HUES64 (cell line): ENCODE data around the gene SUPT3H.

Source experiments
- H3K27ac ChIP-seq: 2 replicates; pipeline ENCODE4 v1.7.0; 2013; ENCODE audit warnings: low read depth, low read length, inconsistent platforms
- H3K27me3 ChIP-seq: 2 replicates; pipeline ENCODE4 v1.6.1; 2013; ENCODE audit warnings: mild to moderate bottlenecking, low read length; ENCODE audit not compliant: insufficient read depth
- H3K36me3 ChIP-seq: 2 replicates; pipeline ENCODE4 v1.6.1; 2013; ENCODE audit warnings: mild to moderate bottlenecking, low read length; ENCODE audit not compliant: insufficient read depth
- H3K4me1 ChIP-seq: 2 replicates; pipeline ENCODE4 v1.6.1; 2013; ENCODE audit warnings: mild to moderate bottlenecking, low read length, moderate library complexity; ENCODE audit not compliant: insufficient read depth
- H3K4me3 ChIP-seq: 2 replicates; pipeline ENCODE4 v1.5.1; 2013; ENCODE audit warnings: mild to moderate bottlenecking, low read length, moderate library complexity
- H3K9ac ChIP-seq: 2 replicates; pipeline ENCODE4 v1.6.1; 2013; ENCODE audit warnings: mild to moderate bottlenecking, low read depth, low read length
- H3K9me3 ChIP-seq: 2 replicates; pipeline ENCODE4 v1.6.1; 2013; ENCODE audit warnings: low read depth, low read length; ENCODE audit not compliant: insufficient read depth
- WGBS: fragments of 150-250, 120-280 bp; methylation state at CpG from one replicate; pipeline ENCODE4 v1.1.7; 2013; ENCODE audit warnings: missing lambda C conversion rate; 5-methylcytosine and 5-hydroxymethylcytosine counted together

SUPT3H gene

DNA sequence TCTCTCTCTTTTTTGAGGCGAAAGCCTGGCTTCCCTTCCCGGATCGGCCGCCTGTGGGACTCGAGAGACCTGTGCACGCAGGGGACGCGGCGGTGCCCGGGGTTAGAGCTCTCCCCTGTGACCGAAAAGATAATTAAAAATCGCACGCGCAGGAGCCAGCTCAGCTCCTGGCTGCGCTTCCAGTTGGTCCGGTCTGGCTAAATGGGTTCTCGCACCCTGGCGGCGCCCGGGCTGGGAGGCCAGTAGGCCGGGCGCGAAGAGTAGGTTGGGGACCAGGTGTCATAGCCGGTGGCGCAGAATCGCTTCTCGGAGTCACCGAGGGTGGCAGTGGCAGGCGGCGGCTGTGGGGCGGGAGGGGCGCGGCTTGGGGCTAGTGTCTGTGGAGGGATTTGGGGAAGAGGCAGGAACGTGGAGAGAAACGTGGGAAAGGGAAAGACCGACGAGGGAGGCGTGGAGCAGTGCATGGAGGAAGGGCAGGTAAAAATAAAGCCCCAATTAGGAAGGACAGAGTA is 41.9 kb upstream of the SUPT3H start:
- H3K27me3 ChIP-seq, result peaks cover 84% of the 10 kb centered on the region
- H3K9ac ChIP-seq, result no peak overlapping the region
- H3K4me3 ChIP-seq, result peak overlapping the region; percentile 87
- H3K36me3 ChIP-seq, result no peaks in the 10 kb centered on the region
- WGBS, result 3% methylated on average over 38 of the region's 38 CpGs
- H3K9me3 ChIP-seq, result no peaks in the 10 kb centered on the region
- H3K27ac ChIP-seq, result no peak overlapping the region
- H3K4me1 ChIP-seq, result peaks cover 18% of the 10 kb centered on the region

DNA sequence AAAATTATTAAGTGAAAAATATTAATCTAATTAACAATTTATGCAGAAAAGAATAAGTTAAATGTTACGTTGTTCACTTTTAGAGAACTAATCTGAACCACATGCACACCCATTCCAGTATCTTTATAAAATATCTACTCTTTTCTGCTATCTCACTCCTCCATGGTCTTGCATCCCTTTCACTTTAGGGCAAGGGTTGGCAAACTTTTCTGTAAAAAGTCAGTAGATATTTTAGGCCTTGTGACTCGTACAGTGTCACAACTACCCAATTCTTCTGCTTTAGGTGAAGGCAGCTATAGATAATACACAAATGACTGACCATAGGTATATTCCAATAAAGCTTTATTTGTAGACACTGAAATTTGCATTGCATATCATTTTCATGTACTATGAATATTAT is 39.7 kb upstream of the SUPT3H start:
- 93% methylated on average over 1 of the region's 2 CpGs for WGBS
- Histone ChIP-seq H3K27ac (no peak overlapping the region), H3K9me3 (no peaks in the 10 kb centered on the region), H3K36me3 (no peaks in the 10 kb centered on the region), H3K4me1 (peaks cover 18% of the 10 kb centered on the region), H3K27me3 (peaks cover 62% of the 10 kb centered on the region), H3K4me3 (no peak overlapping the region), H3K9ac (no peak overlapping the region)

DNA sequence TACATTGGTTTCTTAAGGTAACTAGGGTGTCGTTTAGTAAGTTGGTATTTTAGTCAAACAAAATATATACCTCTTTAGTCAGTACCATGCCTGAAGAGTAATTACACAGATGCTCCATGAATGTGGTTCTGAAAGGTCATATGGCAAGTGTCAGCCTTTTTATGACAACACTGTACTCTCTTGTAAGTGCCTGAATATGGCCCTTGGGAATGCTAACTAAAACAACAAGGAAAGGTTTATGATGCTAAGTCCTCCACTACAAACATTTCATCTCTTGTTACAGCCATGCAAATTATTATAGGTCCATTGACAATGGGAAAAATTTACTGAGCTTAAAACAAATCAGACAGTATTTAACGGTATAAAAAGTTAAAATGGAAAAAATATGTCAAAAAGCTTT is 39.0 kb upstream of the SUPT3H start:
- 92% methylated on average over 1 of the region's 2 CpGs for WGBS
- Histone ChIP-seq H3K9me3 (no peaks in the 10 kb centered on the region), H3K27me3 (peaks cover 55% of the 10 kb centered on the region), H3K27ac (no peak overlapping the region), H3K36me3 (no peaks in the 10 kb centered on the region), H3K9ac (no peak overlapping the region), H3K4me3 (no peak overlapping the region), H3K4me1 (peaks cover 18% of the 10 kb centered on the region)

GRCh38 chr6:45415788-45416518 is 38.2 kb upstream of the SUPT3H start:
- 94% methylated on average over 3 of the region's 3 CpGs for WGBS
- peaks cover 14% of the 10 kb centered on the region for H3K4me1 ChIP-seq
- no peak overlapping the region for H3K4me3 ChIP-seq
- H3K36me3 ChIP-seq, result no peaks in the 10 kb centered on the region
- H3K27me3 ChIP-seq, result peaks cover 47% of the 10 kb centered on the region
- no peak overlapping the region for H3K9ac ChIP-seq
- H3K9me3 ChIP-seq, result no peaks in the 10 kb centered on the region
- no peak overlapping the region for H3K27ac ChIP-seq

DNA sequence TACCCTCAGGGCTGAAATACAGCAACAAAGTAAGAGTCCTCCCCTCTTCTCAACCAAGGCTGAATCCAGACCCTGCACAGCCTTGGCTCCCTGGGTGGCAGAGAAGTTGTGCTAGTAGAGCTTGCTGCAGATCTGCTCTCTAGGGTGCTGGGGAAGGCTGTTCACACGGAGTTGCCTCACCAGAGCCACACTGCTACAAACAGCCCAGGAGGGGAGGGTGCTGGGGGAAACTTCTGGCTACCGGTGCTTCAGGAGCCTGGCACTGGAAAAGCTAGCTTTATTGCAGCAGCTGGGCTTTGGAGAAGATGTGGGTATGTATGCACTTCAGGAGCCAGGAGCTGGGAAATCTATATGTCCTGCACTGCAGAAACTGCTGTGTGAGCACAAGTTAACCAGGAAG is 37.6 kb upstream of the SUPT3H start:
- Histone ChIP-seq H3K4me1 (peaks cover 7% of the 10 kb centered on the region), H3K36me3 (no peaks in the 10 kb centered on the region), H3K27me3 (peaks cover 41% of the 10 kb centered on the region), H3K27ac (no peak overlapping the region), H3K9ac (no peak overlapping the region), H3K9me3 (no peaks in the 10 kb centered on the region), H3K4me3 (no peak overlapping the region)
- WGBS, result 43% methylated on average over 2 of the region's 2 CpGs

DNA sequence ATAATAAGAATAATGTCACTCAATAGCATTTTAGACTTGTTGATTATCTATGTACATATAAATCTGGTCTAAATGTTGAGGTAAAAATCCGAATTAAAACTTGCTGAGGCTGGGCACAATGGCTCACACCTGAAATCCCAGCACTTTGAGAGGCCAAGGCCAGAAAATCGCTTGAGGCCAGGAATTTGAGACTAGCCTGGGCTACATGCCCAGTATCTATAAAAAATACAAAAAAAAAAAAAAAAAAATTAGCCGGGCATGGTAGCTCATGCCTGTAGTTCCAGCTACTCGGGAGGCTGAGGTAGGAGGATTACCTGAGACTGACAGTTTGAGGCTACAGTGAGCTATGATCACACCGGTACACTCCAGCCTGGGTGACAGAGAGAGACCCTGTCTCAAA is 34.2 kb upstream of the SUPT3H start:
- Histone ChIP-seq H3K36me3 (no peaks in the 10 kb centered on the region), H3K27ac (no peak overlapping the region), H3K9ac (no peak overlapping the region), H3K4me3 (no peak overlapping the region), H3K9me3 (no peaks in the 10 kb centered on the region), H3K27me3 (peaks cover 8% of the 10 kb centered on the region), H3K4me1 (no peaks in the 10 kb centered on the region)
- 93% methylated on average over 5 of the region's 5 CpGs for WGBS

DNA sequence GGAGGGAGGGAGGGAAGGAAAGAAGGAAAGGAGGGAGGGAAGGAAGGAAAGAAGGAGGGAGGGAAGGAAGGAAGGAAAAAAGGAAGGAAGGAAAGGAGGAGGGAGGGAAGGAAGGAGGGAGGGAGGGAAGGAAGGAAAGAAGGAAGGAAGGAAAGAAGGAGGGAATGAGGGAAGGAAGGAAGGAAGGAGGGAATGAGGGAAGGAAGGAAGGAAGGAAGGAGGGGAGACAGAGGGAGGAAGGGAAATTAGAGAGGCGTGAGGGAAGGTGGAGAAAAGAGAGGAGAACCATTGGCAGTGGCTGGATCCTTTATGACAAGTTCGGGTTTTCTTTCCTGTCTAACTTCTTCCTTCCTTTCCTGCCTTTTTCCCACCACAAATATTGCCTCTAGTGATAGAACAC is 22.3 kb upstream of the SUPT3H start:
- no peaks in the 10 kb centered on the region for H3K27me3 ChIP-seq
- no peaks in the 10 kb centered on the region for H3K9me3 ChIP-seq
- no peaks in the 10 kb centered on the region for H3K4me1 ChIP-seq
- no peak overlapping the region for H3K4me3 ChIP-seq
- no peak overlapping the region for H3K27ac ChIP-seq
- WGBS, result 96% methylated on average over 2 of the region's 2 CpGs
- H3K36me3 ChIP-seq, result no peaks in the 10 kb centered on the region
- H3K9ac ChIP-seq, result no peak overlapping the region

DNA sequence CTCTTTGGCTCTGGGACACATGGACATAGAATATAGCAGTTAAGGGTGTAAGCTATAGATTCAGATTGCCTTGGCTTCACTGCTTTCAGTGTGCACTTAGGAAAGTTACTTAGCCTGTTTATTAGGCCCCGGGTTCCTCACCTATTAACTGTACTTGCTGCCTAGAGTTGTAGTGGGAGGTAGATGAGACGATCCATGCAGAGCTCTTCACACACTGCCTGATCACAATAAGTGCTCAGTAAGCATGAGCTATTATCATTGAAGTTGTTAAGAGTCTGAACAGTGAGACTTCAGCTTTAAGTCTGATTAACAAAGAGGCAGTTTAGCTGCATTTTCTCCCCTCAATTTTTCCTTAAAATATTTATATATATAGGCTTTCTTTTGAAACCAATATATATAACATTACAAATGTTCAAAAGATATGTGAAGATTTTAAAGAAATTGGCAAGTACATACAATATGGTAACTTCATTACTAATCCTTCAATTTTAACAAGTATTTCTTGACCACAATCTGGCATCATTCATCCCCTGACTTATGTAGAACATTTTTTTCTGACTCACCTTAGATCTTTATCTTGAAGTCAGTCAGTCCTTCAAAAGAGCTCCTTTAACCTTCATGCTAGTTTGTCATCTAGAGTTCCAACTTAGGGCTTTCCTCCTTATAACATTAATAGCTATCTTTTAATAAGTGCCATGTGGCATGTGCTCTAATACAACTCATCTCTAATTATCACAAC is 20.5 kb upstream of the SUPT3H start:
- no peak overlapping the region for H3K9ac ChIP-seq
- H3K36me3 ChIP-seq, result no peaks in the 10 kb centered on the region
- 90% methylated on average over 2 of the region's 2 CpGs for WGBS
- H3K4me1 ChIP-seq, result no peaks in the 10 kb centered on the region
- H3K4me3 ChIP-seq, result no peak overlapping the region
- H3K9me3 ChIP-seq, result no peaks in the 10 kb centered on the region
- no peaks in the 10 kb centered on the region for H3K27me3 ChIP-seq
- H3K27ac ChIP-seq, result no peak overlapping the region

GRCh38 chr6:45394586-45395095 is 16.9 kb upstream of the SUPT3H start:
- no peaks in the 10 kb centered on the region for H3K36me3 ChIP-seq

DNA sequence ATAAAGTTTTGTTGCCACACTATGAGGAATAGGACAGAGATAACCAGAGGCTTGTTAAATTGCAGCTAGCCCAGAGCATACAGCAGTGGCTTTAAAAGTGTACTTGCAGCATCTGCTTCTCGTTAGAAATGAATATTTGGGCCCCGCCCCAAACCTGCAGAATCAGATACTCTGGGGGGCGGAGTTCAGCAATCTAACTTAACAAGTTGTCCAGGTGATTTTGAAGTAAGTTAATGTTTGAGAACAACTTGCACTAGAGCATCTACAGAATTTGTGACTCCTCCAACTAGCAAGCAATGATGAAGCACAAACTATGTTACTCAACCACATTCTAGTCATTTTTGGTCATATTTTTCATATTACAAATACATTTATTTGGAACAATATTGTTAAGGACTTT is 10.6 kb upstream of the SUPT3H start:
- 79% methylated on average over 3 of the region's 3 CpGs for WGBS
- Histone ChIP-seq H3K4me1 (no peaks in the 10 kb centered on the region), H3K4me3 (no peak overlapping the region), H3K9me3 (no peaks in the 10 kb centered on the region), H3K36me3 (no peaks in the 10 kb centered on the region), H3K9ac (no peak overlapping the region), H3K27ac (no peak overlapping the region), H3K27me3 (no peaks in the 10 kb centered on the region)

More at GRCh38 chr6:45394586-45395095, 16.9 kb upstream of the SUPT3H start:
- H3K4me3 ChIP-seq, result no peak overlapping the region
- H3K9me3 ChIP-seq, result no peaks in the 10 kb centered on the region
- no peaks in the 10 kb centered on the region for H3K27me3 ChIP-seq
- H3K27ac ChIP-seq, result no peak overlapping the region
- H3K4me1 ChIP-seq, result no peaks in the 10 kb centered on the region
- 93% methylated on average over 3 of the region's 4 CpGs for WGBS
- no peak overlapping the region for H3K9ac ChIP-seq

DNA sequence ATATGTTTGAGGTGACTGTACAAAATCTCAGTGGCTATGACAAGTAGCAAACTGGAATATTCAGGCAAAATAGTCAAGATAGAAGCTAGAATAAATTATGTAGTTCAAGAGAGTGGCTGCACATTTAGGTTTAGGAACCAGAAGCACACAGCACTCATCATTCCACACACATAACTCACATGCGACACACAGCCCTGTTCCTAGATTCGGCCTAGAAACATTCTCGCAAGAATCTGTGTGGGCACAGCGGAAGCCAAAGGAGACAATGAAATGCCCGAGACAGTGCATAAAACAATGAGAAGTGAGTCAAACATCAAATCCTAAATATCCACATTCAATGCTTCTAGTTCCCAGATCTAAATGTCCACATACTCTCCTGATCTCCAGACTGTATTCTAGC is 9.5 kb upstream of the SUPT3H start:
- H3K9me3 ChIP-seq, result no peaks in the 10 kb centered on the region
- H3K27me3 ChIP-seq, result no peaks in the 10 kb centered on the region
- no peak overlapping the region for H3K4me3 ChIP-seq
- no peak overlapping the region for H3K27ac ChIP-seq
- no peaks in the 10 kb centered on the region for H3K4me1 ChIP-seq
- 95% methylated on average over 5 of the region's 5 CpGs for WGBS
- no peak overlapping the region for H3K9ac ChIP-seq
- no peaks in the 10 kb centered on the region for H3K36me3 ChIP-seq
